CD4-positive, alpha-beta T cell treated with Interleukin-4 for 4 hours (primary cell): ENCODE data around the gene UTP11.

Experiments
- DNase-seq: peaks from one replicate; pipeline ENCODE4 v3.0.0-alpha.2; 2020

UTP11 gene

DNA sequence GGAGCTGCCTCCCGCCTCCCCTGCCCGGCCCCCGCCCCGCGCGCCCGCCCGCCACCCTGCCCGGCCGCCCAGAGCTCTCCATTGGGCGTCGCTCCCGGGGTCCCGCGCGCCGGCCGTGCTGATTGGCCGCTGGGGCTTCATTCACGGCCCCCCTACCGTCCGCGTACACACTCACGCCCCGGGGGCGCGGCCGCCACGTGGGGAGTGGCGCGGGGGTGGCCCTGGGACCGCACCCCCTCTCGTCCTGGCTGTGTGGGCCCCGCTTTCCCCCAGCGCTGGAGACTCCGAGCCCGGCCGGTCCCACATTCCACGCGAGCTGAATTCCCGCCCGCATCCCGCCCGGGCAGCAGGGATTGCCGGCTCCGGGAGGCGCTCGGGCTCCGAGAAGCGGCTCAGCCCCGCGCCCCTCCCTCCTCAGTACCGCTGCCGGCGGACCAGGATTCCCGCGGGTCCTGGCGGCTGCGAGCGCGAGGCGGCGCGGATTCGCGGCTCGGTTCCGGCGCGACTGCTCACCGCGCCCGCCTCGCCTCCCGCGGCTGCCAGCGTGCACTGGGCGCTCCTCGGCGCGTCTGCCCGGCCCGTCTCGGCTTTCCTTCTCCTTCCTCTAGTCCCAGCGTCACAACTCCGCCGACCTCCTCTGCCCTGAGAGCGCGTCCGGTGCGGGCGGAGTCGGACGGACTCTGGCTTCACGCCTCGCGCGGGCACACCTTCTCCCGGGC lies 34.5 kb downstream of the UTP11 start:
- peak; percentile 82 for DNase-seq

DNA sequence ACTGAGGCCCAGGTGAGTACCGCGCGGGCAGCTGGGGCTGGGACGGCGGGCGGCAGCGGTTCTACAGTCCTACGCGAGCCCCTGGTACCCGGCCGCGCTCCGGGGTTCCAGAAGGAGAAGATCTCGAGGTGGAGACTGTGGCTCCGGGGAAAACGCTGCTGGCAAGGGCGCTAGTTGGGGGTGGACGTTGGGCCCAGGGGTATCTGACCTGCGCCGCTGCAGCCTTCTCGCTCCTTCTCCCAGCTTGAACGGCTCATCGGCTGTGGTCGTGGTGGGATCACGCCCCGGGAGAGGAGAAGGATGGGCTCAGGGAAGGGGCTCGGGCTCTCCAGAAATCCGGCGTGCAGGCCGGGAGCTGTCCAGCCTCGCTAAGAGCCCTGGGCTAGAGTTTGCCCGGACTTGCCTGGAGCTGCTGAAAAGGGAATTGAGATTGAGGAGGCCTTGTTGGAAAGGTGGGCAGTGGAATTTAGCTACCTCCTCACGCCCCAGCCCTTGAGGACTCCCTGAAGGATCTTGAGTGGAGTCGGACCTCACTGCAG lies 35.1 kb downstream of the UTP11 start:
- no peak for DNase-seq

DNA sequence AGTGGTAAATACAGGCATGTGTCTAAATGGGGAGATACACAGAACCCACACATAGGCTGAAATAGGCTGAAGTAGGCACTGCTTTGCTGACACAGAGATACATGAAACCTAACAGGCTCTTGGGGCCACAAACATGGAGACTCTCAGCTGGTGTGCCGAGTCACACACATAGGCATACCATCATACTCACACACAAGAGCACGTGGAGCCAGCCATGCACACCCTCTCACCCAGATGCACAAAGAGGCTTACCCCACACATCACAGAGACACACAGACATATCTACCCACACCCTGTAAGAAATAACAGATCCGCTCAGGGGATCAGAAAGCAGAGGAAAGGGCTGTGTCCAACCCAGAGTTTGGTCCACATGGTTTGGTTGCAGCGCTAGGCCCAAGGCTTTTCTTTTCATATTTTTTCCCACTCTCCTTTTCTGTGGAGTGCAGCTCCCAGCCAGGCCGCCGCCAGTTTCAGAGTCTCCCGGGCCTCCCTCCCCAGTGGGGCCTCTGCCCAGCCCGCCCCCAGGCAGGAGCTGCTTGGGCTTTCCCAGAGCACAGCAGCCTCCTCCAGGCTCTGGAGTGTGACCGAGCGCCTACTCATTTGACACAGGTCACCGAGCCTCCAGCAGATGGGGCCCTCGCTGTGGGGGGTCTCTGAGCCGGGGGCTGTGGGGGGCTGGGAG lies 38.0 kb downstream of the UTP11 start:
- no peak for DNase-seq

DNA sequence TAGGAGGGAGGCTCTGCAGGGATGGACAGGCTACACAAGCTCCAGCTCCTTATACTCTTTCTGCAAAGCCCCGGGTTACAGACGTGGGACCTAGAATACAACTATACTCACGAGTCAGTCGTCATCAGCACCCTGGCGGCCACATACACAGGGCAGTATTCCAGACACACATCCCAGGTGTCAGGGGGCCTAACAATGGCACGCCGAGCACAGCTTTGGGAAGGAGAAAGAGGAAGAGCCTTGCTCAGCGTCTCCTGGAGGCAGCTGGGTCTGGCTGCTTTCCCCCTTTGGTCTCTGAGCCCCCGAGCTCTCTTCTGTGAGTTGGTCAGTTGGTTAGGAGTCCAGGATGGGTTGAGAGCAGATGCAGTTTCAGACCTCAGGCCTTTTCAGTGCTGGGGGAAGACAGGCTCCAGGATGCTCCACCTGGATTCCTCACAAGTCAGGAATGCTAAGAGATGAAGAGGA lies 38.6 kb downstream of the UTP11 start:
- DNase-seq: no peak

DNA sequence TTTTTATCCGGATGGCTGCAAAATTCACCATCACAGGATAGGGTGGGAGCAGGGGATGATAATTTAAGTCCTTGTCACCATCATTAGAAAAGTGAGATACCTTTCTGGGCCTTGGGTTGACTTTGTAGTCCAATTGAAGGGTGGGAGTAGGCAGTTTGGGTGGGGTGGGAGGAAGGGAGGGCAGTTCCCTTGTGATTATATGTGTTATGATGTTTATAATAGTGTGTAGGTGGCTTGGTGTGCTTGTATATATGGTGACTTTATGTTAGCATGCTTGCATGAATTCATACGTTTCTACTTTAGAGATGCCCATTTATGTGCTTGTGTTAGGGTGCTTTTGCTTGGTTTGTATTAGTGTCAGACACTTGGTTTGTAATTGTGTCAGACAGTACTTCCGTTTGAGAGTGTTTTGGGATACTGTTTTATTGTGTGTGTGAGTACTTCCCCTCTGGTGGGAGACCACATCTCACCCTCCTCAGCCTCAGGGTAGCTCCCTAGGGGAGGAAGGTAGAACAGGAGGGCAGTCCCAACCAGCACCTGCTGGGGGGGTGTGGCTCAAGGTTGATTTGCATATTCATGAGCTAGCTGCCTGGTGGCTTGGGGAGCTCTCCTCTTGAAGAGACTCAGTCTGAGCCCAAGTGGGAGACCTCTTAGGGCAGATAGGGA lies 40.3 kb downstream of the UTP11 start:
- peak; percentile 41 for DNase-seq

DNA sequence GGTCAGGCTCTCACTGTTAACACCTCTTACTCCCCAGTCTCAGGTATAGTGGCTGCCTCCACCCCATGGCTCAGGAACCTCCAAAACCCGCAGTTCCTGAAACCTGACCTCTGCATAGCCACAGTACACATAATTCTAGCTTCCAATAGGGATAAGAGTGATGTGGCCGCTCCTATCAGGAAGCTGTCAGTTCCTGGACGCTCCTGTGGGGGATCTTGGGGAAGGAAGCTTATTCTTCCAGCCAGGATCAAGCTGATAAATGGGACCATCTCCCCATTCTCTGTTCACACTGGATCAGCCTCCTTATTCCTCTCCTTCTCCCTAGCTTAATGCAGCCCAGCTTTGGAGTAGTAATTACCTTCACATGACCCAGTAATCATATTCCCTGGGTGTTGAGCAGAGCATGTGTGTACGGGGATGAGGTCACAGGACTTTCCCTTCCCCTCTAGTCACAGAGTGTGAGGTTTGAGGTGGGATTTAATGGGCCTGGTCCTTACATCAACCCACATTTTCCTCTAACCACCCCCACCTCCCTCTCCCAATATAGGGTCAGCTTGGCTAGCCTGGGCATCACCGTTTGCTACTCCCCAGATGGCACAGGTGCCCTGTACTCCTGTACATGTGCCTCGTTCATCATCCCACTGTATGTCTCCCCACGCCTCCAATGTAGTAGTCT lies 41.0 kb downstream of the UTP11 start:
- DNase-seq: no peak

DNA sequence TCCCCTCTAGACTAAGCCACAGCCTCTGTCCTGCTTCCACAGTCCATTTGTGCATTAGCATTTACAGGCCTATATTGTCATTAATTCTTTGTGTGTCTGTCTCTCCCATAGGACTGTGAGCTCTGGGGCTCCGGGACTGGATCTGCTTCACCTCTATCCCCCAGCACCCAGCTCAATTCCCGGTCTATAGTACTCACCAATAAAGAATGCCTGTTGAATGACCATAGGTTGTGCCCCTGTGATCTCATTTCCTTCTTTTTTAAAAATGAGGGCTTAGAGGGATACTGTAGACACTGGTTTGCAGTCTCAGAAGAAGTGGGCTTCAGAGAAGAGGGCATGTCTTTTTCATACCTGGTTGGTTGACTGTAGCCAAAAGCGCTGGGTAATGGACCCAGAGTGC lies 42.9 kb downstream of the UTP11 start:
- DNase-seq: no peak

DNA sequence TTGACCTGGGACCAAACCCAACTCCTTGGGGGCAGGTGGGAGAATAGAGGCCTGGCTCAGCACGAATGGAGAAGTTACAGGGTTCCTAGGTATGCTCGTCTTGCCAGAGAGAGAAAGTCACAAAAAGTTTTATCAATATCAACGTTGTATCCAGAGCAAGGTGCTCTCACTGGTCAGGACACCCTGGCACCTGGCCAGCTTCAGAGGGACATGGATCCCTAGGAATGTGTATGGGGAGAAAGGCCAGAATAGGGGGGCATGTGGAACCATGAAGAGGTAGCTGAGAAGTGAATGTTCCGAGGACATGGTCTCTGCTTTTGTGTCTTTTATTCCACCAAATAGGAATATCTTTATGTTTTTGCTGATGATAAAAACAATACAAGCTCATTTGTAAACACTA lies 43.4 kb downstream of the UTP11 start:
- no peak for DNase-seq

DNA sequence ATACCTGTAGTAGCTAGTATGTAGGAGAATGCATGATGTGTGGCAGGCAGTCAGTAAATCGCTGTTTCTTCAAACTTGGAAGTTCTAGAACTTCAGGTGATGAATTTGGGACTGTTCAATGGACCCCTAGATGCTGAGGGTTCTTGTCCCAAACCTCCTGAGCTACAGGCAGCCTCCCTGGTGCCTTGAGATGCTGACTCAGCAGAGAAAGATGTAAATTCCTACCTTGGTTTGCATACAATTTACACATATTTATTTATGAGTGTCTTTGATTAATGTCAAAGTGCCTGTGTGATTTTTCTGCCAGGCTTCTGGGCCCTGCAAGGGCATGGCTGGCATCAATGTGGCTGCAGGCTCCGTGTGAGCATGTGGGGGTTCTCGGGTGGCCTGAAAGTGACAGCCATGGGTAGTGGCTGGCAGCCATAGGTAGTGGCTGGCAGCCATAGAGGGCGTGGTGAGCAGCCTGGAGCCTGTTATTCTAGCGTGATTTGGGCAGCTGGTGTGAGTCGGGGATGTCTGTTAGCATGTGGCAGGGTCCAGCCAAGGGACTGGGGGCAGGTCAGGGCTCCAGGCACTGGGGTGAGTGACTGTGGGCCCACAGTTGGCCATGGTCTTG lies 47.2 kb downstream of the UTP11 start:
- DNase-seq: no peak

DNA sequence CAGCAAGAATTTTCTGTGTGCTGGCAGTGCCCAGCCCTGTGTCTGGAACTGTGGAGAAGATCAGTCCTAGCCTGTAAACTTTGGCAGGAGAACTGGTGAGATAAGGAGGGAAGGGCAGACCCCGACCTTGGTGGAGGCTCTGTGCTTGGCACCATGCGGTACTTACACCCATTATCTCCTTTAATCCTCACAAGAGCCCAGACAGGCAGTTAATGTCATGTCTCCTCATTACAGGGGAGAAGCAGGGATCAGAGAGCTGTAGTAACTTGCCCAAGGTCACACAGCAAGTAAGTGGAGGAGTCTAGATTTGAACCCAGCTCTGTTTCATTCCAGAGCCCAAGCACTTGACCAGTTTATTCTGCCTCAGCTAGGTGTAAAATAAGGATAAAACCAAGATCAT lies 48.0 kb downstream of the UTP11 start:
- DNase-seq: no peak

DNA sequence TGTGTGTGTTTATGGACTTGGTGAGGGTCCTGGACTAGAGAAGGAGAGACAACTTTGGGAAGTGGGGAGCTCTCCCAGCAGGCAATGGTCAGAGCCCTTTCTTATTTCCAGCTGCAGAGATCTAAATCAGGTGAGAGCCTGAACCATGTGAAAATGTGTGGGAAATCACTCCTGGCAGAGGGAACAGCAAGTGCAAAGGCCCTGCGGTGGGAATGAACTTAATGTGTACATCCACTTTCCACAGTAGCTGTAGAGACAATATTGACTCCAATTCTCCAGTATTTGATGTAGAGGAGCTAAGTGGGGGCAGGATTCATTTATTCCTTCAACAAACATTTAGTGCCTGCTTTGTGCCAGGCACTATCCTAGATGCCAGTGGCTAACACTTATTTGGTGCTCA lies 48.8 kb downstream of the UTP11 start:
- DNase-seq: no peak

DNA sequence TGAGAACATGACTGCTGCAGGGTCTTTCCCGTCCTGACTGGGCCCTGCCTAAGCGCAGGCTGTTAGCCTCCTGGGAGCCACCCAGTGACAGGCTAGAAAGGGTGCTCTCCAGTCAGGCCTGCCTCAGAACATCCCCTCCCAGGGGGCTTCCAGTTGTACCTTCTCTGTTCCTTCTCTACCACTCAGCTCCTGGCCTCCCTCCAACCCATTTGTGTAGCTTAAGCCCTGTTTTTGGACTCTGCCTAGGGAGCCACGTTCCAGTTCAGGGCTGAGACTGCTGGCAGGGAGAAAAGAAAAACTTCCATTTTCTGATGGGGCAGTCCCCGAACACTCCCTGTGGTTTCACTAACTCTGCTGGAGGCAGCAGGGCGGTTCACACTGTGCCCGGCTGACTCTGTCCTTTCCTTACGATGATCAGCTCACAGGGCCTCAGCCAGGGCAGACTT lies 49.4 kb downstream of the UTP11 start:
- no peak for DNase-seq

DNA sequence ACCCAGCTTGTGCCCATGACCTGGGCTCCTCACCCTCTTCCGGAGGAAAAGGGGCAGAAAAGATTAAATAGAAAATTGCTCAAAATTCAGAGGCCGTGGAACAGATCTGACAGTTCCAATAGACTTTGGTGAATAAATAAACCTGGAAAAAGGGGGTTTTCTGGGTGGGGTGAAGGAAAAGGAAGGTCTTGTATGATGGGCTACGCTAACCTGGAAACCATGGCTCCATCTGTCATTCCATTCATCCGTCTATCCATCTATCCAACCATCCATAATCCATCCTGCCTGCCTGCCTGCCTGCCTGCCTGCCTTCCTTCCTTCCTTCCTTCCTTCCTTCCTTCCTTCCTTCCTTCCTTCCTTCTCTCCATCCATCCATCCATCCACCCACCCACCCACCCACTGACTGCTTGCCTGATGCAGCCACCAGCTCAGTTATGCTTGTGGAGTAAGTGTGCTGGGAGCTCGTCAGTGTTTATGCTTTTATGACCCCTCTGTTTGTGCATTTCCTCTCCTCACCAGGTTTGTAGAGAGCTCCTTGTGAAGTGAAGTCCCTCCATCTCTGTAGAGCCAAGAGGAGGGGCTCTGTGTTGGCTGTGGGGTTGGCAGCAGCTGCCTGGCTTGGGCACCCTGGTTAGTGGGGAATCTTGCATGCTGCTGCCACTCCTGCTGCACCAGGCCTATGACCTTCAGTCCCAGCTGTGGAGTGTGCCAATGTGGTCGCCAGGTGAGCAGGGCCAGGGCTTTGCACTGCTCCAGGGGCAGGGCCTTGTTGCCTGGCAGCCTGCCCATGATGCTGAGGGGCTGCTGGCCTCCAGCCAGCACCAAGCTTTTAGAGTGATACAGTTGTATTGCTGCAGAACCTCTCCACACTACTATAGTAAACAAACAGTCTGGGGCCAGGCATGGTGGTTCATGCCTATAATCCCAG lies 50.1 kb downstream of the UTP11 start:
- no peak for DNase-seq

DNA sequence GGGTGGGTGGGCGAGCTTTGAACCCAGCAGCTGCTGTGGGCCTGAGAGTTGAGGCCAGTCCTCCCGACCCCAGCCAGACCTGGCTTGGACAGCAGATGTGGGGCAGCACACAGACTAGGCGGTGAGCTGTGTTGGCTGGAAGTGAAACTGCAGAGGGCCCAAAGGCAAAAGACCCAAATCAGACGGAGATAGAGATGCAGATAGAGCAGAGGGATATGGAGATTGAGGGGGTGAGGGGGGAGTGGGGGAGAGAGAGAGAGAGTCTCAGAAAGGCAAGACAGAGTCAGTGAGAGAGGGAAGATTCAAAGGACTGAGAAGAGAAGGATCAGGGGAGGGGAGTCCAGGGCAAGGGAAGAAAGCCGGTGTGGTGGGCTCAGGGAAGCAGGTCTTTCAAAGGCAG lies 51.1 kb downstream of the UTP11 start:
- DNase-seq: no peak

DNA sequence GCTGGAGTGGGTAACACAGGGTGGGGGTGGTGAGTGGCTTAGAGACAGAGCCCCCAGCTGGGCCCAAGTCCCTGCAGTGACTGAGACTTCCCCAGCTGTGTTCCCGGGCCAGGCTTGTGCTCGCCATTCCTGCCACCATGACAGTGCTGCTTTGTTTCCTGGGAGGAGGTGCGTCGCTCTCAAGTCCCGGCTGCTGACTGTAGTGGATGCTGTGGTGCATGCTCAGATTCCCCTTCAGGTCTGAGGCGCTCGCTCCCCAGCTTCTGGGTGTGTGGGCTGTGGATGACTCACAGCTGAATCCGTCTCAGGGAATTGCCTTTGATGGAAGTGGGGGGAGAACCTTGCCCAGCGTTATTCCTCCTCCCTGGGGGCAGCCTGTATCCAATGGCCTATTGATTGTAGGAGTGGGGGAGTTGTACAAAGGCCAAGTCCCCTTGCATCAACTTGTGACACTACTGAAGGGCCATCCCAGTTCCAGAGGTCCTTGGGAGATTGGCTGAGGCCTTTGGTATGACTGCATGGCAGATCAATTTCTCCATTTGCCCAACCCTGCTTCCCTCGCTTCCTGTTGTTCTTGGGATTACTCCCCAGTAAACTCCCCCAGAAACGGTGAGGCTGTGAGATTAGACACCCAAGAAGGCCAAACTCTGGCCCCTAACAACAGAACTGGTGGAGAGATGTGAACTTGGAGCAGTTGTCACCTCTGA lies 51.8 kb downstream of the UTP11 start:
- no peak for DNase-seq

DNA sequence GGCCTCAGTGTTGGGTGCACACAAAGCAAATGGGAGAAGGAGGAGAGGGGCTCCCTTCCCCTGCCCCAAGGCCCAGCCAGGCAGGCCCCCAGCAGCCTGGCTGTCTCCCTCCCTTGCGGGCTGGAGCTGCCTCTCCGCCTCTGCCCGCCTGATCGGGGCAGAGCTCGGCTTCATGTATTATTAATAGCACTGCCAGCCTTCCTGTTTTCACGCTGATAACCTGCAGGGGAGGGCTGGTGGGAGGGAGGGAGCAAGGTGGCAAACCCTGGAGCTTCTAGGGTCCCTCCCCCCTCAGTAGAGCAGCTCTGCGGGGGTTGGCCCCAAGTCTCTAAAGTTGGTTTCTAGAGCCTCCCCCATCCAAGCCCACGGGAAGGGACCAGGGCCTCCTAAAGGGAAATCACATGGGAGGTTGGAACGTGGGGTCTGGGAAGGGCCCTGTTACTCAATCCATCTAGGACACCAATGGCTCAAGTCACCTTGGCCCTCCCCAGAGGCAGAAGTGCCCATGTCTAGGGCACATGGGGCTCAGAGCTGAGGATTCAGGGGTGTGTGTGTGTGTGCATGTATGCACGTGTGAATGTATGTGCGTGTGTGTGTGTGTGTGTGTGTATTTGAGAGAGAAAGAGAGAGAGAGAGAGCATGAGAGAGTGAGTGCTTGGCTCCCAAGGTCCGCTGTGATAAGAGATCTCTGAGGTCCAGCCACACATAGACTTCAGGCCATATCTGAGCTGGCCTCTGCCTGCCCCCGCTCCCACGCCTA lies 55.9 kb downstream of the UTP11 start:
- no peak for DNase-seq

DNA sequence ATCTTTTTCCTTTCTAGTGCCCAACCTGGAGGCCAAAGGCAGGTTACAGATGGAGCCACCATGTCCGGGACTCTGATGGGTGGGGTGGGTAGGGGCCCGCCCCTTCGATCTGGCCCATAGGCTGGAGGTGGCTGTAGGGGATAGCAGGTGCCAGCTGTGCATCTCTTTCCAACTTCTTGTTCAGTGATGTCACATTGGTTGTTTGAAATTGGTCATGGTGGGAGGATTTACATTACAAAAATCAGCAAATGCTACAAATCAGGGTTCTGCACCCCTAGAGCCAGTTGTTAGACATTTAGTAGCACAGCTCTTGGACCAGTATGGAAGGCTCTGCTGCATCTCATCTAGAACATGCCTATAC lies 56.4 kb downstream of the UTP11 start:
- DNase-seq: no peak

DNA sequence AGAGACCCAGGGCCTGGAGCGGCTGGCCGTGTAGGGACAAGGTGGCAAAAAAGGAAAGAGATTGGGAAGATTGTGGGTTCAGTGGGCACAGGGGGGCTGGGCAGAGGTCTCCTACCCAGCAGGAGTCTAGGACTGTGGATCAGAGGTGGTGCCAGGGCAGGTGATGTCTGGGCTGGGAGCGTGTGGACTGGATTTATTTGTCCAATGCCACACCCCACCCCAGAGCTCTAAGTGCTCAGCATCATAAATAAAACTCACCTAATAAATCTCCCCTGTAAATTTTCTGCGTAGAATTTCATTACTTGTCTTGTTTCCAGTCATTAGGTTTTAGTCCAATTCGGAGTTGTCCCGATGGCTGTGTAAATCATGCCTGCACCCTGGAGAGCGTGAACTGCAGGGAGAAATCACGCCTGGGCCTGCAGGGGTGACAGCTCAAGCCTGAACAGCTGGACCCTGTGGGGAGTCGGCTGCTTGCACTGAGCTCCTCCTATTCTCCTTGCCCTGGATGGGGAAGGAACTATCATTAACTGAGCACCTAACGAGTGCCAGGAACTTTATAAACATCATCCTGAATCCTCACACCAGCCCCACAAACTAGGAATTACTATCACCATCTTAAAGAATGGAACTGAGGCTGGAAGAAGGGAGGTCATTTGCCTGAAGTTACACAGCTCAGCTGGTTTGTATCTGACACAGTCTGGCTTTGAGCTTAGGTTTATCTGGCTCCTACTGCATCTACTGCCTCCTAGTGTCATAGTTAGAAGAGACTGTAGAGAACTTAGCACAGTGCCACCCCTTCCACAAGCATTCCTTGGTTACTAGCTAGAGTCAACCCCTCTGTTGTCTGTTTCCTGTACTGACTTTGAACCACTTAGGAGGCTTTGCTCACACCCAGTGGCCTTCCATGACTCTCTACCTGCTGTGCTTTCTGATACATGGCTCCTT lies 59.0 kb downstream of the UTP11 start:
- DNase-seq: peak; percentile 7

DNA sequence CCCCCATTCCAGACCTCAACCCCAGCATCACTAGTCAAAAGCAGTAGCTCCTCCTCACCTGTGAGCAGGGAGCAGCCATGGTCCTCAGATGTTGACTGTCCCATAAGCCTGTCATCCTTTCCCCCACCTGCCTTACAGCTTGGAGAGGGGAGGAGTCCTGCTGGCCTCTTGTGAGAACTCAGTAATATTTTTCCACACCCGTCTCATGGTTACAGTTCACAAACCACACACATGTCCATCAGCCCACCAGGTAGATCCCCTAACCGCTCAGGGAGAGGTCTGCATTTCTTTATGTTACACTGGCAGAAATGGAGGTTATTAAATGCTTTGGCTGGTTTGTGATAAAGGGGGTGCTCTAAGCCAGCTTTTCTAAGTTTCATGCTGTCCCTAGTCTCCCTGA lies 60.3 kb downstream of the UTP11 start:
- DNase-seq: no peak
